Transverse colon (tissue), 4 donors: Measurements from ENCODE around the gene HYAL2.

ENCODE experiments used
- POLR2A ChIP-seq: fragments of 450-650 bp; IDR thresholded peaks from one replicate; pipeline ENCODE4 v1.6.1; 2016; ENCODE audit warnings: antibody characterized with exemption, mild to moderate bottlenecking, moderate library complexity
- POLR2AphosphoS5 ChIP-seq, 3 donors: sonication (generic); formaldehyde crosslinking; IDR thresholded peaks; one replicate each; pipeline ENCODE4 v1.6.1; 2016; ENCODE audit warnings: antibody characterized with exemption in 3 of 3
- TF ChIP-seq, protein P1 (sequence below), 5 experiments: fragments of 200-600 bp in 3 of 5; fragments of 450-650 bp in 2 of 5; sonication (generic) in 3 of 5; IDR thresholded peaks; 1 replicate in 2 of 5; 2 replicates in 3 of 5; pipeline ENCODE4 v1.5.1; 2016 to 2017; ENCODE audit warnings: antibody characterized with exemption in 5 of 5, inconsistent platforms in 3 of 5, mild to moderate bottlenecking in 2 of 5, moderate library complexity in 1 of 5

DNA sequence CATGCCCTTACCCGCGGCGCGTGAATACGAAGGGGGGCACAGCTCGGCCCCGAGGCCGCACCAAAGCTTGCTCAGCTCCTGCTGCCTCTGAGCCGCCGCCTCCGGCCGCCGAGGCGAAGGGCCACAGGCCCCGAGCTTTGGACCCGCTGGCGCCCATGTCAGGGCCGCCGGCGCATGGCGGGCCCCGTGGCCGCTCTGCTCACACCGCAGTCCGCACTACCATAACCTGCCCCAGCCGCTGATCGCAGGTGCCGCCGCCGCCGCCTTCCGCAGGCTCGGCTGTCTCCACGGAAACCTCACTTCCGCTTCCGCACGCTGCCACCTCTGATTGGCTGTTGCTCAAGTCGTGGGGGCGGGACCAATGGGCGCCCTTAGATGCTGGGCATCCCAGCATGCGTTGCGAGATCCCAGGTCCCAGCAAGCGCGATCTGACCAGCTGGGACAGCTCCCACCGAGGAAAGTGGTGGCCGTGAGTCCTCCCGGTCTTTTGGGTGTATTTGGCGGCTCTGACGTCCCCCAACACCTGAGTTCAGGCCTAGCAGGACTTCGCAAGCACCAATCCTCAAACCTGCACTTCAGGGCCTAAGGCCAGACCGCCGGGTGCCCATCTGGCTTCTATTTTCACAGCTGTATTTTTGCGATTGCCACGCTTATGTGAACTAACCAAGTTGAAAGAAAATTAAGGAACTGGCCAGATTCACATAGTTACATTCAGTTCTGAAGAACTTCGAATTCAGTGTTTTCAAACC is 5.6 kb upstream of the HYAL2 start, which contains the start of gene TUSC2:
- TF ChIP-seq POLR2AphosphoS5 (IDR thresholded peaks at IDR 0.05): peak; percentile 90 to 94 (median 94)
- peak; percentile 87 for TF ChIP-seq POLR2A
- TF ChIP-seq, protein P1, sequence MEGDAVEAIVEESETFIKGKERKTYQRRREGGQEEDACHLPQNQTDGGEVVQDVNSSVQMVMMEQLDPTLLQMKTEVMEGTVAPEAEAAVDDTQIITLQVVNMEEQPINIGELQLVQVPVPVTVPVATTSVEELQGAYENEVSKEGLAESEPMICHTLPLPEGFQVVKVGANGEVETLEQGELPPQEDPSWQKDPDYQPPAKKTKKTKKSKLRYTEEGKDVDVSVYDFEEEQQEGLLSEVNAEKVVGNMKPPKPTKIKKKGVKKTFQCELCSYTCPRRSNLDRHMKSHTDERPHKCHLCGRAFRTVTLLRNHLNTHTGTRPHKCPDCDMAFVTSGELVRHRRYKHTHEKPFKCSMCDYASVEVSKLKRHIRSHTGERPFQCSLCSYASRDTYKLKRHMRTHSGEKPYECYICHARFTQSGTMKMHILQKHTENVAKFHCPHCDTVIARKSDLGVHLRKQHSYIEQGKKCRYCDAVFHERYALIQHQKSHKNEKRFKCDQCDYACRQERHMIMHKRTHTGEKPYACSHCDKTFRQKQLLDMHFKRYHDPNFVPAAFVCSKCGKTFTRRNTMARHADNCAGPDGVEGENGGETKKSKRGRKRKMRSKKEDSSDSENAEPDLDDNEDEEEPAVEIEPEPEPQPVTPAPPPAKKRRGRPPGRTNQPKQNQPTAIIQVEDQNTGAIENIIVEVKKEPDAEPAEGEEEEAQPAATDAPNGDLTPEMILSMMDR (IDR thresholded peaks at IDR 0.05): no peak
